MM.1S (cell line): ENCODE measurements around the gene AKAP8.
"Not testable (repeated sequence)": the region's sequence is repeated elsewhere in the genome, so short reads cannot be mapped to it uniquely, and the experiment has no call there.

Experiments
- DNase-seq: peaks from one replicate; pipeline ENCODE4 v3.0.0-alpha.2; 2015
- H2AFZ ChIP-seq: fragments of 300-600 bp; sonication (generic); 2 replicates; pipeline ENCODE4 v1.6.0; 2016; ENCODE audit warnings: antibody characterized with exemption, low read length
- H3F3A ChIP-seq: fragments of 300-600 bp; sonication (generic); 2 replicates; pipeline ENCODE4 v1.6.1; 2016; ENCODE audit warnings: mild to moderate bottlenecking, antibody characterized with exemption, low read length, moderate library complexity, mixed read lengths; ENCODE audit not compliant: insufficient read depth
- H3K27ac ChIP-seq: fragments of 300-600 bp; sonication (generic); 2 replicates; pipeline ENCODE4 v1.5.1; 2016; ENCODE audit warnings: mild to moderate bottlenecking, low read length
- H3K27me3 ChIP-seq: fragments of 300-600 bp; sonication (generic); replicated peaks from 2 replicates; pipeline ENCODE4 v1.6.0; 2016; ENCODE audit warnings: low read length; ENCODE audit not compliant: insufficient read depth
- H3K36me3 ChIP-seq: fragments of 300-600 bp; sonication (generic); replicated peaks from 2 replicates; pipeline ENCODE4 v1.6.1; 2016; ENCODE audit warnings: mild to moderate bottlenecking, low read length, mixed read lengths; ENCODE audit not compliant: insufficient read depth
- H3K4me1 ChIP-seq: fragments of 300-600 bp; sonication (generic); 2 replicates; pipeline ENCODE4 v1.6.1; 2016; ENCODE audit warnings: low read length, mixed read lengths
- H3K4me2 ChIP-seq: fragments of 300-600 bp; sonication (generic); 2 replicates; pipeline ENCODE4 v1.6.0; 2016; ENCODE audit warnings: low read depth, low read length
- H3K4me3 ChIP-seq: fragments of 300-600 bp; sonication (generic); 2 replicates; pipeline ENCODE4 v1.5.1; 2016; ENCODE audit warnings: low read length, mixed read lengths
- H3K79me2 ChIP-seq: fragments of 300-600 bp; sonication (generic); 2 replicates; pipeline ENCODE4 v1.6.1; 2016; ENCODE audit warnings: mixed run types, low read length, mixed read lengths
- H3K9ac ChIP-seq: fragments of 300-600 bp; sonication (generic); 2 replicates; pipeline ENCODE4 v1.6.1; 2016; ENCODE audit warnings: low read length, mixed read lengths
- H3K9me2 ChIP-seq: fragments of 300-600 bp; sonication (generic); replicated peaks from 2 replicates; pipeline ENCODE4 v1.6.1; 2016; ENCODE audit warnings: mild to moderate bottlenecking, low read length, mixed read lengths; ENCODE audit not compliant: insufficient read depth
- H3K9me3 ChIP-seq: fragments of 300-600 bp; sonication (generic); replicated peaks from 2 replicates; pipeline ENCODE4 v1.6.1; 2016; ENCODE audit warnings: mild to moderate bottlenecking, low read length, mixed read lengths; ENCODE audit not compliant: insufficient read depth
- H4K20me1 ChIP-seq: fragments of 300-600 bp; sonication (generic); 2 replicates; pipeline ENCODE4 v1.6.1; 2016; ENCODE audit warnings: mild to moderate bottlenecking, low read length, moderate library complexity, mixed read lengths; ENCODE audit not compliant: insufficient read depth
- CTCF ChIP-seq: fragments of 300-600 bp; sonication (generic); IDR thresholded peaks from 2 replicates; pipeline ENCODE4 v1.5.1; 2016; ENCODE audit warnings: antibody characterized with exemption, low read length, mixed read lengths
- EZH2 ChIP-seq: fragments of 300-600 bp; sonication (generic); optimal IDR thresholded peaks from 2 replicates; pipeline ENCODE3; 2017; ENCODE audit warnings: low read depth, mild to moderate bottlenecking, antibody characterized with exemption, low read length, mixed read lengths
- EZH2phosphoT487 ChIP-seq: fragments of 300-600 bp; sonication (generic); IDR thresholded peaks from 2 replicates; pipeline ENCODE4 v1.6.1; 2018; ENCODE audit warnings: antibody characterized with exemption, low read length

AKAP8 gene

GRCh38 chr19:15412832-15413231 is 33.2 kb upstream of the AKAP8 start:
- H4K20me1 ChIP-seq, result no peaks in the 10 kb centered on the region
- peaks cover 8% of the 10 kb centered on the region for H3K4me1 ChIP-seq
- no peaks in the 10 kb centered on the region for H3K9me2 ChIP-seq
- H2AFZ ChIP-seq, result no peak overlapping the region
- no peaks in the 10 kb centered on the region for H3K36me3 ChIP-seq
- H3K9me3 ChIP-seq, result no peaks in the 10 kb centered on the region
- no peaks in the 10 kb centered on the region for H3K27me3 ChIP-seq
- TF ChIP-seq CTCF, result no peak
- TF ChIP-seq EZH2phosphoT487, result no peak
- no peak for TF ChIP-seq EZH2
- H3F3A ChIP-seq, result no peaks in the 10 kb centered on the region
- H3K27ac ChIP-seq, result no peak overlapping the region
- DNase-seq, result no peak
- H3K4me2 ChIP-seq, result no peak overlapping the region
- no peak overlapping the region for H3K9ac ChIP-seq
- no peak overlapping the region for H3K4me3 ChIP-seq
- H3K79me2 ChIP-seq, result peaks cover 96% of the 10 kb centered on the region

GRCh38 chr19:15411351-15411750 is 31.8 kb upstream of the AKAP8 start:
- not testable (repeated sequence) for H3K9ac ChIP-seq, H3K9me3 ChIP-seq, DNase-seq, H3K36me3 ChIP-seq, H3K4me3 ChIP-seq, H3K4me1 ChIP-seq, H3K9me2 ChIP-seq, H4K20me1 ChIP-seq, H3K27me3 ChIP-seq, H3K27ac ChIP-seq, H2AFZ ChIP-seq, H3K4me2 ChIP-seq, H3F3A ChIP-seq
- peaks cover 96% of the 10 kb centered on the region for H3K79me2 ChIP-seq

- no peaks in the 10 kb centered on the region for H3K4me1 ChIP-seq
- H3F3A ChIP-seq, result no peaks in the 10 kb centered on the region
- H3K9me3 ChIP-seq, result no peaks in the 10 kb centered on the region
- H2AFZ ChIP-seq, result no peak overlapping the region
- H3K4me3 ChIP-seq, result no peak overlapping the region
- TF ChIP-seq EZH2 (no peak), CTCF (no peak), EZH2phosphoT487 (no peak)
- H3K27ac ChIP-seq, result no peak overlapping the region
- no peaks in the 10 kb centered on the region for H3K9me2 ChIP-seq
- peaks cover 4% of the 10 kb centered on the region; the same call in 1 of the 2 replicates for H4K20me1 ChIP-seq
- no peak for DNase-seq
- no peak overlapping the region for H3K9ac ChIP-seq
- no peaks in the 10 kb centered on the region for H3K27me3 ChIP-seq
- H3K4me2 ChIP-seq, result no peak overlapping the region
- no peaks in the 10 kb centered on the region for H3K36me3 ChIP-seq
- peaks cover 91% of the 10 kb centered on the region for H3K79me2 ChIP-seq
These were observed 25.2 kb upstream of the AKAP8 start for GRCh38 chr19:15404780-15405211.

- Histone ChIP-seq H4K20me1 (peaks cover 4% of the 10 kb centered on the region; the same call in 1 of the 2 replicates), H3K4me1 (no peaks in the 10 kb centered on the region), H3K9me2 (no peaks in the 10 kb centered on the region), H3K79me2 (peaks cover 85% of the 10 kb centered on the region), H3K27ac (no peak overlapping the region), H3K36me3 (no peaks in the 10 kb centered on the region), H3F3A (no peaks in the 10 kb centered on the region), H3K4me3 (no peak overlapping the region), H3K27me3 (no peaks in the 10 kb centered on the region), H2AFZ (no peak overlapping the region), H3K9me3 (no peaks in the 10 kb centered on the region), H3K4me2 (no peak overlapping the region), H3K9ac (no peak overlapping the region)
- no peak for TF ChIP-seq EZH2
- TF ChIP-seq EZH2phosphoT487, result no peak
- no peak for TF ChIP-seq CTCF
- no peak for DNase-seq
These were observed 24.7 kb upstream of the AKAP8 start for GRCh38 chr19:15404097-15404779.
